CD4-positive, alpha-beta memory T cell (primary cell): ENCODE results near the gene RNF44. TPM values are rescaled to one million over a fixed set of nuclear protein-coding genes. Genes with fewer than 3 reads are reported as not detected.

ENCODE experiments used
- CTCF ChIA-PET: fragments of 350-600 bp; sonication (Branson Sonifier 250); formaldehyde crosslinking; loops from one replicate; lab custom pipeline; 2021; ENCODE audit warnings: inconsistent platforms; ENCODE audit not compliant: partially characterized antibody; lab: Charles Lee
- POLR2A ChIA-PET: fragments of 350-600 bp; sonication (Branson Sonifier 250); formaldehyde crosslinking; loops from one replicate; lab custom pipeline; 2021; ENCODE audit not compliant: partially characterized antibody; lab: Charles Lee
- DNase-seq, 5 donors: peaks; one replicate each; pipeline versions ENCODE4 v3.0.0 to v3.0.0-alpha.2; 2020 to 2022; ENCODE audit warnings: mixed read lengths in 1 of 5
- H3K27ac ChIP-seq: one replicate; pipeline ENCODE4 v1.7.0; 2013; ENCODE audit warnings: low read depth, low read length
- H3K27me3 ChIP-seq: 2 replicates; pipeline ENCODE4 v1.7.0; 2013; ENCODE audit warnings: mild to moderate bottlenecking, low read length, moderate library complexity; ENCODE audit not compliant: insufficient read depth
- H3K36me3 ChIP-seq: 2 replicates; pipeline ENCODE4 v1.7.0; 2013; ENCODE audit warnings: mild to moderate bottlenecking, low read length, moderate library complexity; ENCODE audit not compliant: insufficient read depth
- H3K4me1 ChIP-seq: 2 replicates; pipeline ENCODE4 v1.7.0; 2013; ENCODE audit warnings: mild to moderate bottlenecking, low read length, moderate library complexity; ENCODE audit not compliant: insufficient read depth
- H3K4me3 ChIP-seq, 2 donors: one replicate each; pipeline ENCODE4 v1.7.0; 2013; ENCODE audit warnings: low read length in 2 of 2, mild to moderate bottlenecking in 1 of 2
- H3K9me3 ChIP-seq, 2 donors: one replicate each; pipeline ENCODE4 v1.7.0; 2013; ENCODE audit warnings: low read length in 2 of 2, control low read depth in 1 of 2; ENCODE audit not compliant: control insufficient read depth in 1 of 2
- H3K27ac Mint-ChIP-seq, 7 donors: one replicate each; pipeline ENCODE4 v1.8.0; 2020 to 2021; ENCODE audit warnings: mixed read lengths in 7 of 7, mild to moderate bottlenecking in 6 of 7, inconsistent platforms in 3 of 7, moderate library complexity in 3 of 7
- H3K27me3 Mint-ChIP-seq, 2 donors: one replicate each; pipeline ENCODE4 v1.8.0; 2020 to 2021; ENCODE audit warnings: mixed read lengths in 2 of 2
- H3K36me3 Mint-ChIP-seq, 2 donors: one replicate each; pipeline ENCODE4 v1.8.0; 2020 to 2021; ENCODE audit warnings: mixed read lengths in 2 of 2, inconsistent platforms in 1 of 2, mild to moderate bottlenecking in 1 of 2
- H3K4me1 Mint-ChIP-seq, 4 donors: one replicate each; pipeline ENCODE4 v1.8.0; 2020 to 2021; ENCODE audit warnings: mixed read lengths in 4 of 4, mild to moderate bottlenecking in 1 of 4
- H3K4me3 Mint-ChIP-seq, 8 donors: one replicate each; pipeline ENCODE4 v1.8.0; 2020 to 2021; ENCODE audit warnings: mixed read lengths in 8 of 8, mild to moderate bottlenecking in 7 of 8, moderate library complexity in 6 of 8, inconsistent platforms in 3 of 8
- H3K9me3 Mint-ChIP-seq, 8 donors: one replicate each; pipeline ENCODE4 v1.8.0; 2020 to 2021; ENCODE audit warnings: mixed read lengths in 8 of 8, mild to moderate bottlenecking in 5 of 8, inconsistent platforms in 3 of 8, moderate library complexity in 1 of 8
- intact Hi-C: fragments of 100-400 bp; cut with micrococcal nuclease; formaldehyde crosslinking; loops from one replicate; pipeline ENCODE4 v1.15.1; 2023
- polyA plus RNA-seq, 2 donors: library from polyadenylated mRNA; unstranded; fragments of 300-500 nt; fragmentation: Illumina TruSeq; gene quantifications; one replicate each; pipeline ENCODE4 v1.2.3, GENCODE V29; 2021
- total RNA-seq, 2 experiments: library from RNA; stranded (reverse); gene quantifications; one replicate each; pipeline ENCODE4 v1.2.3, GENCODE V29; 2021

RNF44 gene
- total and polyA plus RNA-seq, 4 experiments from 2014 or later = 1.1 to 262 (median 127) TPM

DNA sequence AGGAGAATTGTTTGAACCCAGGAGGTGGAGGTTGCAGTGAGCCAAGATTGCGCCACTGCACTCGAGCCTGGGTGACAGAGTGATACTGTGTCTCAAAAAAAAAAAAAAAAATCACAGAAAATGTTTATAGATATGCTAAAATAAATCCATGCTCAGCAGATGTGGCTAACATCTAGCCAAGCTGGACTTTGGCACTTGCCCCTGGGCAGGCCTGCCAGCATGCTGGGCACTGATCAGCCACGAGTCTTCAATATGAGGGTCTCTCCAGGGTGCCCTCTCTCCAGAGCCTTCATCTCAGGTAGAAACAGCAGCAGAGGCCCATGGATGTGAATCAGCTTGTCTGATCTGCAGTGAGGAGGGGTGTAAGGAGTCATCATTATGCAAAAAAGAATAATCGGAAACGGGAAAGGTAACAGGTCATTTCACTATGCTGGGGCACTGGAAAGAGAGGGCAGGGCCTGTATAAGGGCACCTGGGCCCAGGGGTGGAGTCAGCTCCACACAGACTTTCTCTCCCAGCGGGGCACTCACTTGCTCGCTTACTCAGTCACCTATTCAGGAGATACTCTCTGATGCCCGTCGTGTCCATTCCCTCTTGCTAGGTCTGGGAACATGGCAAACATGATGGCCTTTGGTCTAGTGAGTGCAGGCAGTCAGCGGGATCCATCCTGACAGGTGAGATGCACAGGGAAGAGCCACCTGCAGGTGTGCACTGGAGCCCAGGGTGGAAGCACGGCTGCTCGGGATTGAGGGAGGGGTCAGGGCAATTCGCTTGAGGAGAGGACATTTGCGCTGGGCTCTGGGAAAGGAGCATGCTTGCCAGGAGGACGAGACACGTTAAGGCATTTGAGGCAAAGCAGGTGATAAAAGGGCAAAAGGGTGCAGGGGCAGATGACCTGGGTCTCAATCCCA is 17.1 kb downstream of the RNF44 start:
- no peaks in the 10 kb centered on the region for H3K36me3 Mint-ChIP-seq
- no peaks in the 10 kb centered on the region for H3K27me3 Mint-ChIP-seq
- H3K27ac ChIP-seq = no peak overlapping the region
- ChIA-PET CTCF (no interaction called here), POLR2A (interaction anchor here (0.6 to 18.9 kb wide), 4 partner anchors 23 to 53 kb away, joined by 3 to 533 read pairs (median 3); partner anchors contain the start of genes CDHR2 and RNF44)
- H3K27me3 ChIP-seq = no peaks in the 10 kb centered on the region
- no peak for DNase-seq
- no peak overlapping the region for H3K4me3 Mint-ChIP-seq
- no peaks in the 10 kb centered on the region for H3K9me3 ChIP-seq
- H3K4me1 Mint-ChIP-seq = peaks cover 13 to 30% (median 23%) of the 10 kb centered on the region in 4 donors
- H3K27ac Mint-ChIP-seq = peak overlapping the region in 3 of 7 donors; percentile 45 to 63 (median 62)
- no peaks in the 10 kb centered on the region for H3K36me3 ChIP-seq
- no peak overlapping the region for H3K4me3 ChIP-seq
- intact Hi-C loops = no loop called here
- H3K4me1 ChIP-seq = peaks cover 6% of the 10 kb centered on the region
- no peaks in the 10 kb centered on the region for H3K9me3 Mint-ChIP-seq

DNA sequence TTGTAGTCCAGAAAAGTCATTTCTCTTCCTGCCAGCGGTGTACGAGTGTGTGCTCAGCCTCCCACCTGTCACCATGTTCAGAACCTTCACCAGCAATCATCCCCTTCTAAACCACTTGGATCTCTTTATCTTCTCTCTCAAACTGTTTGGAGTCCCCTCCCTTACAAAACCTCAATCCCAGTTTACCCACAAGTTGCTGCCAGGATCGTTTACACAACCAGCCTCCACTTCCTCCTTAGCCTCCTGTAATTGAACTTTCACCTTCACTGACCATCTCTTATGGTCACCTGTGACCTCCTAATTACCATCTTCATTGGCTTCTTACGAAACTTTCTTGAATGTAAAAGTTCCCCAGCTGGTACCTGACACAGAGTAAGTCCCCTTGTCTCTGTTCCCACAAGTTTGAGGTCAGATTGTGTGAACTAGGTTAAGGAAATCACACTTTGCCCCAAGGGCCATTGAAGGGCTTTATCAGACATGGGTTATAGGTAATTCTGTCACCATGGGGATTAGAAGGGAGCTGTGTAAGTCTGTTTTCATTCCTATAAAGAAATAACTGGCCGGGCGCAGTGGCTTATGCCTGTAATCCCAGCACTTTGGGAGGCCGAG is 20.0 kb downstream of the RNF44 start:
- H3K9me3 ChIP-seq = no peaks in the 10 kb centered on the region
- DNase-seq = no peak
- H3K36me3 ChIP-seq = no peaks in the 10 kb centered on the region
- Mint-ChIP-seq H3K27ac (peak overlapping the region in 4 of 7 donors; percentile 18 to 65 (median 48)), H3K4me1 (peaks cover 11 to 37% (median 20%) of the 10 kb centered on the region in 4 donors), H3K27me3 (no peaks in the 10 kb centered on the region), H3K4me3 (no peak overlapping the region), H3K9me3 (no peaks in the 10 kb centered on the region), H3K36me3 (no peaks in the 10 kb centered on the region)
- CTCF ChIA-PET = interaction anchor here (1.5 kb wide), 1 partner anchor 17 kb away, joined by 3 read pairs; no protein-coding TSS in a partner anchor
- H3K4me3 ChIP-seq = no peak overlapping the region
- H3K27ac ChIP-seq = no peak overlapping the region
- intact Hi-C loops = no loop called here
- peaks cover 6% of the 10 kb centered on the region for H3K4me1 ChIP-seq
- POLR2A ChIA-PET = interaction anchor here (0.6 to 1.2 kb wide), 3 partner anchors 11 to 40 kb away, joined by 3 to 4 read pairs (median 3); no protein-coding TSS in a partner anchor
- H3K27me3 ChIP-seq = no peaks in the 10 kb centered on the region

DNA sequence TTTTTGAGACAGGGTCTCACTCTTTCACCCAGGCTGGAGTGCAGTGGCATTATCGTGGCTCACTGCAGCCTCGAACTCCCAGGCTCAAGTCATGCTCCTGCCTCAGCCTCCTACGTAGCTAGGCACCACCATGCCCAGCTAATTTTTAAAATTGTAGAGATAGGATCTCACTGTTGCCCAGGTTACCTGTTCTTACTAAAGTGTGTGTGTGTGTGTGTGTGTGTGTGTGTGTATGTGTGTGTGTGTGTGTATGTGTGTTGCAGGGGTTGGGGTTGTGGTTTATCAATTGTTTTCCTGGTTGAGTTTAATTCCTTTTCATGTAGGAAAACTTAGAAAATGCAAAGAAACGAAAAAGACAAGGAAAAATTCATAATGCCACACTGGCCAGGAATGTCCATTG is 21.8 kb downstream of the RNF44 start:
- H3K27me3 ChIP-seq = no peaks in the 10 kb centered on the region
- DNase-seq = peak in 1 of 5 donors; percentile 27
- H3K4me3 ChIP-seq = no peak overlapping the region
- peaks cover 10 to 29% (median 20%) of the 10 kb centered on the region in 4 donors for H3K4me1 Mint-ChIP-seq
- peak overlapping the region in 2 of 8 donors; percentile 7 to 31 for H3K4me3 Mint-ChIP-seq
- intact Hi-C loops = no loop called here
- no peaks in the 10 kb centered on the region for H3K9me3 Mint-ChIP-seq
- no peaks in the 10 kb centered on the region for H3K9me3 ChIP-seq
- peak overlapping the region in 4 of 7 donors; percentile 15 to 88 (median 41) for H3K27ac Mint-ChIP-seq
- H3K27ac ChIP-seq = no peak overlapping the region
- peaks cover 6% of the 10 kb centered on the region for H3K4me1 ChIP-seq
- H3K36me3 Mint-ChIP-seq = no peaks in the 10 kb centered on the region
- H3K27me3 Mint-ChIP-seq = no peaks in the 10 kb centered on the region
- ChIA-PET CTCF (interaction anchor here (1.0 to 1.7 kb wide), 2 partner anchors 15 to 68 kb away, joined by 3 to 5 read pairs; no protein-coding TSS in a partner anchor), POLR2A (interaction anchor here (1.1 to 1.3 kb wide), 2 partner anchors 14 to 22 kb away, joined by 3 to 4 read pairs; no protein-coding TSS in a partner anchor)
- H3K36me3 ChIP-seq = no peaks in the 10 kb centered on the region

DNA sequence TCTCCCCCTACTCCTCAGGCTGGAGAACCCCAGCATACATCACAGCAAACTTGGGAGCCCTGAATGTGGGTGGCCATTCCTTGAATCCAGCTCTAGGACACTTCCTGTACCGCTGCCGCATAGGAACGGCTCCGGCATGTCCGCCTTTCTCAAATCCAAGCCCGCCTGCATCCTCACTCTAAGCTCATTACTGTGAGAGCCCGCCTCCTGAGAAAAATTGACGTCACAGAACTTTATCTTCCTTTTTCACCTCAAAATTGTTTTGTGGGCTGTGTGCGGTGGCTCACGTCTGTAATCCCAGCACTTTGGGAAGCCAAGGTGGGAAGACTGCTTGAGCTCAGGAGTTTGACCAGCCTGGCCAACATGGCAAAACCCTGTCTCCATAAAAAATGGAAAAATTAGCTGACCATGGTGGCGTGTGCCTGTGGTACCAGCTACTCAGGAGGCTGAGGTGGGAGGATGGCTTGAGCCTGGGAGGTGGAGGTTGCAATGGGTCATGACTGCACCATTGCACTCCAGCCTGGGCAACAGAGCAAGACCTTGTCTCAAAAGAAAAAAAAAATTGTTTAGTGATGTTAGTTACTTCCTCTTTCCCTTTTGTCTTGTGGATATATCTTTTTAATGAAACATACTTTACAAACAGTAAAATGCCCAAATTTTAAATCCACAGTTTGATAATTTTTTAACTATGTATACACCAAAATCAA is 22.8 kb downstream of the RNF44 start:
- no peak for DNase-seq
- Mint-ChIP-seq H3K4me3 (peak overlapping the region in 1 of 8 donors; percentile 70), H3K4me1 (peaks cover 10 to 22% (median 19%) of the 10 kb centered on the region in 4 donors), H3K36me3 (peaks cover 0 to 2% of the 10 kb centered on the region in 2 donors), H3K9me3 (no peaks in the 10 kb centered on the region), H3K27ac (peak overlapping the region in 2 of 7 donors; percentile 30 to 85), H3K27me3 (no peaks in the 10 kb centered on the region)
- Histone ChIP-seq H3K4me3 (no peak overlapping the region), H3K27ac (no peak overlapping the region), H3K9me3 (no peaks in the 10 kb centered on the region), H3K36me3 (no peaks in the 10 kb centered on the region), H3K27me3 (no peaks in the 10 kb centered on the region), H3K4me1 (peaks cover 6% of the 10 kb centered on the region)
- POLR2A ChIA-PET = interaction anchor here (0.9 to 1.1 kb wide), 2 partner anchors 23 to 28 kb away, joined by 3 read pairs; no protein-coding TSS in a partner anchor
- intact Hi-C loops = no loop called here
- CTCF ChIA-PET = interaction anchor here (1.0 to 1.7 kb wide), 2 partner anchors 16 to 30 kb away, joined by 3 to 5 read pairs; no protein-coding TSS in a partner anchor

DNA sequence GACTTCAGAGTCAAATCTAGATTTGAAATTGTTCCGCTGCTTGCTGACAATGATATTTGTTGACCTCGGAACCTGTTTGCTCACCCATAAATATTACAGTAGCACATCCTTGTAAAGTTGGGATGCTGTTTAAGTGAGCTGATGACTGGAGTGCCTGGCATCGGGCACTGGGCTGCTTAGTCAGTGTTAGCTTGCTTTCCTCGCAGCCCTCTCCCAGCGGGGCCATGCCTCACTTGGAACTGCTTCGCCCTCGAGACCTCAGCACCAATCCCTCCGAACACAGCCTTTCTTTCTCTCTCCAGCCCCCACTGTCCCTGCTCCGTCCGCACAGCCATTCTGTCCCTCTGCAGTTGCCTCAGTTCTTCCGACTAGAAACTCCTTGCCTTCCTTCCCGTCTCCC is 23.4 kb downstream of the RNF44 start:
- no peak overlapping the region for H3K4me3 ChIP-seq
- CTCF ChIA-PET = interaction anchor here (1.0 kb wide), 1 partner anchor 29 kb away, joined by 3 read pairs; no protein-coding TSS in a partner anchor
- no peak overlapping the region for H3K27ac ChIP-seq
- intact Hi-C loops = no loop called here
- Mint-ChIP-seq H3K27ac (peak overlapping the region in 5 of 7 donors; percentile 12 to 85 (median 56)), H3K27me3 (no peaks in the 10 kb centered on the region), H3K36me3 (peaks cover 0 to 8% of the 10 kb centered on the region in 2 donors), H3K4me3 (peak overlapping the region in 1 of 8 donors; percentile 70), H3K4me1 (peaks cover 10 to 22% (median 19%) of the 10 kb centered on the region in 4 donors), H3K9me3 (no peaks in the 10 kb centered on the region)
- no peaks in the 10 kb centered on the region for H3K36me3 ChIP-seq
- H3K4me1 ChIP-seq = peaks cover 6% of the 10 kb centered on the region
- no peaks in the 10 kb centered on the region for H3K27me3 ChIP-seq
- no peaks in the 10 kb centered on the region for H3K9me3 ChIP-seq
- POLR2A ChIA-PET = interaction anchor here (0.9 kb wide), 1 partner anchor 28 kb away, joined by 3 read pairs; no protein-coding TSS in a partner anchor
- DNase-seq = no peak

DNA sequence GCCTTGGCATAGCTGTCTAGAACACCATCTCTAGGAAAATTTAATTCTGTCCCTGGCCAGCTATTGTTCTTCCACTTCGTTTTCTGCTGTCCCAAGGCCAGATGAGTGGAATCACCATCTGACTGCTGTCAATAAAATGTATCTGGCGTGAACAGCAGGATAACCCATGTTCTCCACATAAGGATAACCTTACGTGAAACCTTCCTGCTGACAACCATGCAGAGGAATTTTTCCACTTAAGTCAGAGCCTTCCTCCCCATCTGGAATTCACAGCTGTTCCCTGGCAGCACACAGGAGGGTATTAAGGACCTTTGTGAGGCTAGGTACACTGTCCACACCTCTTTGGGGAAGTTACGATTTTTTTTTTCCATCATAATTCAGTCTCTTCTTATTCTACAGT is 28.6 kb downstream of the RNF44 start:
- H3K27me3 Mint-ChIP-seq = no peaks in the 10 kb centered on the region
- POLR2A ChIA-PET = interaction anchor here (1.3 to 1.8 kb wide), 2 partner anchors 23 to 28 kb away, joined by 3 to 5 read pairs; partner anchors contain the start of gene RNF44
- H3K4me3 ChIP-seq = no peak overlapping the region
- DNase-seq = no peak
- H3K4me1 ChIP-seq = no peaks in the 10 kb centered on the region
- H3K4me3 Mint-ChIP-seq = no peak overlapping the region
- H3K9me3 Mint-ChIP-seq = no peaks in the 10 kb centered on the region
- peak overlapping the region in 2 of 7 donors; percentile 22 to 29 for H3K27ac Mint-ChIP-seq
- peaks cover 0 to 7% (median 1%) of the 10 kb centered on the region in 4 donors for H3K4me1 Mint-ChIP-seq
- intact Hi-C loops = no loop called here
- no peaks in the 10 kb centered on the region for H3K9me3 ChIP-seq
- peaks cover 17% of the 10 kb centered on the region for H3K36me3 ChIP-seq
- H3K27ac ChIP-seq = no peak overlapping the region
- no peaks in the 10 kb centered on the region for H3K27me3 ChIP-seq
- peaks cover 35 to 53% of the 10 kb centered on the region in 2 donors for H3K36me3 Mint-ChIP-seq
- CTCF ChIA-PET = interaction anchor here (0.6 kb wide), 1 partner anchor 80 kb away, joined by 3 read pairs; no protein-coding TSS in a partner anchor
